IMR-90 (cell line): ENCODE results near the gene ATP13A2. TPM values are rescaled to one million over a fixed set of nuclear protein-coding genes. Genes with fewer than 3 reads are reported as not detected.
"Not testable (repeated sequence)": the region's sequence is repeated elsewhere in the genome, so short reads cannot be mapped to it uniquely, and the experiment has no call there.

Experiments
- ATAC-seq: fragments of 200-7000 bp; cut with Tn5 transposase; 2 replicates; pipeline ENCODE4 v1.9.1; 2020; ENCODE audit warnings: low read depth, mild to moderate bottlenecking, moderate library complexity
- BruUV-seq: library from RNA; stranded (reverse); fragments of 400-500 nt; replicated peaks from 2 replicates; lab custom pipeline; 2021; lab: Mats Ljungman, UMichigan
- CTCF ChIA-PET: fragments of 300-600 bp; formaldehyde crosslinking; extraction: SDS; loops from one replicate; lab custom pipeline; 2021; ENCODE audit warnings: antibody characterized with exemption; lab: Yijun Ruan, JAX
- POLR2A ChIA-PET: fragments of 300-600 bp; sonication (Branson Sonifier 250); formaldehyde crosslinking; loops from one replicate; lab custom pipeline; 2022; ENCODE audit warnings: antibody characterized with exemption; ENCODE audit not compliant: unreplicated experiment; lab: Charles Lee
- DNase-seq: peaks from one replicate; pipeline ENCODE4 v3.0.0; 2013
- H2AFZ ChIP-seq: replicated peaks from 2 replicates; pipeline ENCODE3; 2013; ENCODE audit warnings: low read length, mild to moderate bottlenecking; ENCODE audit not compliant: poor library complexity
- H2AK5ac ChIP-seq: 2 replicates; pipeline ENCODE4 v1.6.1; 2013; ENCODE audit warnings: low read depth, low read length, inconsistent platforms
- H2AK9ac ChIP-seq: replicated peaks from 2 replicates; pipeline ENCODE3; 2013; ENCODE audit warnings: mild to moderate bottlenecking, low read depth, low read length, moderate library complexity; ENCODE audit not compliant: poor library complexity
- H2BK120ac ChIP-seq: 2 replicates; pipeline ENCODE4 v1.6.1; 2013; ENCODE audit warnings: low read depth, low read length, inconsistent platforms
- H2BK15ac ChIP-seq: 3 replicates; pipeline ENCODE4 v1.6.1; 2013; ENCODE audit warnings: low read depth, low read length, inconsistent platforms
- H2BK20ac ChIP-seq: 2 replicates; pipeline ENCODE4 v1.6.1; 2013; ENCODE audit warnings: low read depth, mild to moderate bottlenecking, inconsistent platforms, low read length, moderate library complexity
- H2BK5ac ChIP-seq: 2 replicates; pipeline ENCODE4 v1.6.1; 2013; ENCODE audit warnings: mild to moderate bottlenecking, low read depth, low read length, inconsistent platforms; ENCODE audit not compliant: poor library complexity, severe bottlenecking
- H3K14ac ChIP-seq: replicated peaks from 2 replicates; pipeline ENCODE4 v1.6.1; 2013; ENCODE audit warnings: low read depth, low read length, inconsistent platforms
- H3K18ac ChIP-seq: 2 replicates; pipeline ENCODE4 v1.6.1; 2013; ENCODE audit warnings: low read depth, low read length, control low read depth
- H3K23ac ChIP-seq: 2 replicates; pipeline ENCODE4 v1.6.1; 2013; ENCODE audit warnings: low read depth, low read length, inconsistent platforms
- H3K27ac ChIP-seq: 2 replicates; pipeline ENCODE4 v1.5.1; 2013; ENCODE audit warnings: mild to moderate bottlenecking, control low read depth, low read length; ENCODE audit not compliant: insufficient read depth
- H3K27me3 ChIP-seq: 2 replicates; pipeline ENCODE4 v1.6.1; 2013; ENCODE audit warnings: low read length; ENCODE audit not compliant: control insufficient read depth, insufficient read depth
- H3K36me3 ChIP-seq: 2 replicates; pipeline ENCODE4 v1.6.1; 2013; ENCODE audit warnings: low read length, mixed read lengths; ENCODE audit not compliant: control insufficient read depth, insufficient read depth
- H3K4ac ChIP-seq: 2 replicates; pipeline ENCODE4 v1.6.1; 2013; ENCODE audit warnings: low read depth, low read length, inconsistent platforms
- H3K4me1 ChIP-seq: 2 replicates; pipeline ENCODE4 v1.6.1; 2013; ENCODE audit warnings: low read length, mixed read lengths; ENCODE audit not compliant: control insufficient read depth, insufficient read depth
- H3K4me2 ChIP-seq: 2 replicates; pipeline ENCODE4 v1.6.1; 2013; ENCODE audit warnings: low read depth, mild to moderate bottlenecking, control low read depth, low read length, moderate library complexity
- H3K4me3 ChIP-seq: 2 replicates; pipeline ENCODE4 v1.5.1; 2013; ENCODE audit warnings: low read depth, mild to moderate bottlenecking, control low read depth, low read length, moderate library complexity; ENCODE audit not compliant: insufficient read depth
- H3K56ac ChIP-seq: 2 replicates; pipeline ENCODE4 v1.6.1; 2013; ENCODE audit warnings: low read length, inconsistent platforms; ENCODE audit not compliant: insufficient read depth; ENCODE audit errors: extremely low read depth
- H3K79me1 ChIP-seq, 2 experiments: 2 replicates each; pipeline ENCODE4 v1.6.1; 2013; ENCODE audit warnings: low read length in 2 of 2, inconsistent platforms in 1 of 2, low read depth in 1 of 2
- H3K9ac ChIP-seq: 2 replicates; pipeline ENCODE4 v1.6.1; 2013; ENCODE audit warnings: low read depth, low read length, control low read depth
- H3K9me1 ChIP-seq: 2 replicates; pipeline ENCODE4 v1.6.1; 2013; ENCODE audit warnings: low read length, inconsistent platforms; ENCODE audit not compliant: insufficient read depth
- H3K9me3 ChIP-seq: 2 replicates; pipeline ENCODE4 v1.6.1; 2013; ENCODE audit warnings: low read length; ENCODE audit not compliant: control insufficient read depth, insufficient read depth
- H4K20me1 ChIP-seq: 2 replicates; pipeline ENCODE4 v1.6.1; 2013; ENCODE audit warnings: low read length, inconsistent platforms; ENCODE audit not compliant: insufficient read depth
- H4K5ac ChIP-seq: 2 replicates; pipeline ENCODE4 v1.6.1; 2013; ENCODE audit warnings: mild to moderate bottlenecking, low read depth, low read length, control low read depth
- H4K8ac ChIP-seq, 2 experiments: 2 replicates each; pipeline ENCODE4 v1.6.1; 2013; ENCODE audit warnings: low read depth in 2 of 2, low read length in 2 of 2, control low read depth in 1 of 2, inconsistent platforms in 1 of 2
- H4K91ac ChIP-seq: 2 replicates; pipeline ENCODE4 v1.6.1; 2013; ENCODE audit warnings: low read depth, low read length, inconsistent platforms; ENCODE audit not compliant: insufficient read depth
- RAD21 ChIP-seq: IDR thresholded peaks from 2 replicates; pipeline ENCODE4 v1.6.1; 2012; ENCODE audit warnings: low read length, improper control_type of control experiment
- WGBS, 2 experiments: methylation state at CpG; one replicate each; pipeline versions ENCODE4 v1.1.5 to v1.1.7; 2013; ENCODE audit warnings: missing lambda C conversion rate in 2 of 2; ENCODE audit not compliant: insufficient read length in 1 of 2; ENCODE audit errors: extremely low coverage in 2 of 2; 5-methylcytosine and 5-hydroxymethylcytosine counted together
- dilution Hi-C: fragments of 300-500 bp; cut with HindIII; formaldehyde crosslinking; loops from one replicate; pipeline ENCODE4 v1.14.3; 2018; ENCODE audit warnings: low sequenced_read_pairs; ENCODE audit not compliant: unreplicated experiment
- in situ Hi-C: fragments of 300-500 bp; cut with MboI; formaldehyde crosslinking; loops from 3 replicates; pipeline ENCODE4 v1.14.3; 2019; ENCODE audit warnings: low sequenced_read_pairs, inconsistent platforms, mixed read lengths
- intact Hi-C: fragments of 100-400 bp; cut with micrococcal nuclease; formaldehyde crosslinking; loops from 2 replicates; pipeline ENCODE4 v1.10.0; 2022
- polyA plus RNA-seq, 3 experiments: library from polyadenylated mRNA; depleted of rRNA; stranded (reverse); fragments of >200 nt; gene quantifications; 2 replicates each; pipeline ENCODE4 v1.2.3, GENCODE V29; 2012; ENCODE audit warnings: low replicate concordance in 1 of 3
- total RNA-seq: library from RNA; depleted of rRNA; stranded (reverse); fragments of >200 nt; gene quantifications from 2 replicates; pipeline ENCODE4 v1.2.3, GENCODE V29; 2012

ATP13A2 gene
- total and polyA plus RNA-seq, 2 of the 4 experiments (the other 2 are of a cell fraction) = 5.7 to 18.9 TPM

- Histone ChIP-seq H3K27ac (no peak overlapping the region), H2AK9ac (peak overlapping the region; percentile 28), H3K4me2 (no peak overlapping the region), H2BK15ac (no peak overlapping the region), H3K9me1 (0 out of 2 replicates have a peak, but pooled peaks cover under 1% of the 10 kb centered on the region), H4K20me1 (peaks cover 12% of the 10 kb centered on the region), H3K4ac (no peak overlapping the region), H3K56ac (no peak overlapping the region), H3K36me3 (peaks cover 11% of the 10 kb centered on the region; the same call in 1 of the 2 replicates), H2AFZ (no peak overlapping the region), H2BK5ac (no peak overlapping the region), H3K23ac (no peak overlapping the region), H3K4me3 (no peak overlapping the region), H3K9me3 (no peaks in the 10 kb centered on the region), H2BK20ac (no peak overlapping the region), H2BK120ac (no peak overlapping the region), H3K18ac (no peak overlapping the region), H3K4me1 (peaks cover 7% of the 10 kb centered on the region), H4K8ac (no peak overlapping the region), H3K27me3 (no peaks in the 10 kb centered on the region; the same call in 1 of the 2 replicates), H4K5ac (no peak overlapping the region), H3K79me1 (0 out of 4 replicates have a peak, but pooled peaks cover 0 to under 1% of the 10 kb centered on the region in 2 experiments), H3K9ac (no peak overlapping the region), H4K91ac (no peak overlapping the region), H3K14ac (no peak overlapping the region), H2AK5ac (no peak overlapping the region)
- dilution Hi-C loops (no loop called here), in situ Hi-C loops (no loop called here), intact Hi-C loops (no loop called here)
- ChIA-PET POLR2A (no interaction called here), CTCF (interaction anchor here (0.6 kb wide), 1 partner anchor 14 kb away, joined by 4 read pairs; no protein-coding TSS in a partner anchor)
- WGBS, 2 experiments = 100% methylated on average over 4 of the region's 13 CpGs; no CpG with 5 or more reads in 1 of the 2 experiments
- DNase-seq (no peak), ATAC-seq (no peak)
- no TSS peak for BruUV-seq
- TF ChIP-seq RAD21 = no peak
Measured at GRCh38 chr1:16965486-16966067, 46.2 kb downstream of the ATP13A2 start.

- BruUV-seq, H2BK120ac ChIP-seq, H3K9ac ChIP-seq, H2BK15ac ChIP-seq, H2BK20ac ChIP-seq, H3K4me3 ChIP-seq, ATAC-seq, H3K4me2 ChIP-seq, H3K79me1 ChIP-seq, H4K91ac ChIP-seq, H2AFZ ChIP-seq, H3K23ac ChIP-seq, H3K18ac ChIP-seq, H3K9me1 ChIP-seq, dilution Hi-C loops, DNase-seq, H2BK5ac ChIP-seq, H3K27ac ChIP-seq, H4K8ac ChIP-seq, H3K14ac ChIP-seq, H2AK5ac ChIP-seq, H4K5ac ChIP-seq, H2AK9ac ChIP-seq, H3K56ac ChIP-seq, intact Hi-C loops, H3K9me3 ChIP-seq, H3K4me1 ChIP-seq, H3K27me3 ChIP-seq, H3K4ac ChIP-seq, POLR2A ChIA-PET, in situ Hi-C loops: not testable (repeated sequence)
- H4K20me1 ChIP-seq = peaks cover 12% of the 10 kb centered on the region
- no CpG with 5 or more reads among the region's 4 CpGs for WGBS, 2 experiments
- CTCF ChIA-PET = interaction anchor here (0.7 to 1.1 kb wide), 3 partner anchors 14 to 82 kb away, joined by 3 to 4 read pairs (median 3); no protein-coding TSS in a partner anchor
- H3K36me3 ChIP-seq = peaks cover 11% of the 10 kb centered on the region; the same call in 1 of the 2 replicates
Measured at GRCh38 chr1:16964169-16964568, 47.6 kb downstream of the ATP13A2 start.
